Activated CD8-positive, alpha-beta memory T cell treated with anti-CD3 and anti-CD28 coated beads, Interleukin-2, amount 10 ng/mL, durations not matched to agents 7 days and 5 days (primary cell): Measurements from ENCODE around the gene TUBG1. TPM values are rescaled to one million over a fixed set of nuclear protein-coding genes. Genes with fewer than 3 reads are reported as not detected.

ENCODE experiments used
- ATAC-seq: fragments of 150-1000 bp; cut with Tn5 transposase; one replicate; pipeline ENCODE4 v1.10.0; 2021; ENCODE audit warnings: moderate library complexity
- CTCF ChIA-PET: fragments of 350-600 bp; sonication (Branson Sonifier 250); formaldehyde crosslinking; loops from one replicate; lab custom pipeline; 2021; ENCODE audit warnings: antibody characterized with exemption; lab: Charles Lee
- DNase-seq: peaks from one replicate; pipeline ENCODE4 v3.0.0-alpha.2; 2020
- H3K27ac Mint-ChIP-seq: one replicate; pipeline ENCODE4 v1.8.0; 2021; ENCODE audit warnings: mild to moderate bottlenecking, mixed read lengths
- H3K27me3 Mint-ChIP-seq: one replicate; pipeline ENCODE4 v1.8.0; 2021; ENCODE audit warnings: mixed read lengths
- H3K36me3 Mint-ChIP-seq: one replicate; pipeline ENCODE4 v1.8.0; 2021; ENCODE audit warnings: mild to moderate bottlenecking, mixed read lengths
- H3K4me1 Mint-ChIP-seq: one replicate; pipeline ENCODE4 v1.8.0; 2021; ENCODE audit warnings: mixed read lengths
- H3K4me3 Mint-ChIP-seq: one replicate; pipeline ENCODE4 v1.8.0; 2021; ENCODE audit warnings: mild to moderate bottlenecking, moderate library complexity, mixed read lengths
- H3K9me3 Mint-ChIP-seq: one replicate; pipeline ENCODE4 v1.8.0; 2022; ENCODE audit warnings: low read depth, mixed read lengths
- total RNA-seq, 2 experiments: library from RNA; stranded (reverse); gene quantifications; one replicate each; pipeline ENCODE4 v1.2.3, GENCODE V29; 2021

The TUBG1 gene
- total RNA-seq, 2 experiments from 2014 or later: 92.3 to 103 TPM

DNA sequence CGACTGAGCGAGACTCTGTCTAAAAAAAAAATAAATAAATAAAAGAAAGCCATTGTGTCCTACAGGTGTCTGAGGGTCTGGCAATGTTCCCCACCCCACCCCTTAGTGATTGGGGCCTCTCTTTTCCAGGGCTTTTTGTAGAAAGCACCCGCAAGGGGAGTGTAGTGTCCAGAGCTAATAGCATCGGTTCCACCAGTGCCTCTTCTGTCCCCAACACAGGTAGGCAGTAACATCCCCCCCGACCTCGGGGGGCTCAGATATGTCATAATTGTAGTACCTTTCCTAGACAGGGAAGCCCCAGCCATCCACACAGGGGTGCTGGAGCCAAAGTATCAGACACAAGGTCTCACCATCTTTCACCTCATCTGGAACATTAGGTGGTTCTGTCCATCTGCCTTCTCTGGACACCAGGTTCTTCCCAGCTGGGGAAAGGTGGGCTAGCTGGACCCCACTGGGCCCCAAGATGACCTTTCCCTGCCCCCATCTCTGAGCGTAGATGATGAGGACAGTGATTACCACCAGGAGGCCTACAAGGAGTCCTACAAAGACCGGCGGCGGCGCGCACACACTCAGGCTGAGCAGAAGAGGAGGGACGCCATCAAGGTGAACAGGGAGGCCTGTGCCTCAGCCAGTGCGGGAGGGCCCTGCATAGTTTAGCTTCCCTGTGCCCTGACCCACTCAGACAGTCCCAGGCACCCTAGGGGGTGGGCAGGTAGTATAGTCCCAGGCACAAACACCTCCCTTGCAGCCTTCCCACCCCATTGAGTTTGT is 41.0 kb upstream of the TUBG1 start:
- Mint-ChIP-seq H3K36me3 (peaks cover 54% of the 10 kb centered on the region), H3K27ac (peak overlapping the region; percentile 54), H3K4me1 (peaks cover 59% of the 10 kb centered on the region), H3K9me3 (no peaks in the 10 kb centered on the region), H3K27me3 (no peaks in the 10 kb centered on the region), H3K4me3 (peak overlapping the region; percentile 94)
- DNase-seq (no peak), ATAC-seq (no peak)
- CTCF ChIA-PET: interaction anchor here (1.1 to 6.7 kb wide), 5 partner anchors 9 to 40 kb away, joined by 3 to 62 read pairs (median 5); partner anchors contain the start of gene PSMC3IP

DNA sequence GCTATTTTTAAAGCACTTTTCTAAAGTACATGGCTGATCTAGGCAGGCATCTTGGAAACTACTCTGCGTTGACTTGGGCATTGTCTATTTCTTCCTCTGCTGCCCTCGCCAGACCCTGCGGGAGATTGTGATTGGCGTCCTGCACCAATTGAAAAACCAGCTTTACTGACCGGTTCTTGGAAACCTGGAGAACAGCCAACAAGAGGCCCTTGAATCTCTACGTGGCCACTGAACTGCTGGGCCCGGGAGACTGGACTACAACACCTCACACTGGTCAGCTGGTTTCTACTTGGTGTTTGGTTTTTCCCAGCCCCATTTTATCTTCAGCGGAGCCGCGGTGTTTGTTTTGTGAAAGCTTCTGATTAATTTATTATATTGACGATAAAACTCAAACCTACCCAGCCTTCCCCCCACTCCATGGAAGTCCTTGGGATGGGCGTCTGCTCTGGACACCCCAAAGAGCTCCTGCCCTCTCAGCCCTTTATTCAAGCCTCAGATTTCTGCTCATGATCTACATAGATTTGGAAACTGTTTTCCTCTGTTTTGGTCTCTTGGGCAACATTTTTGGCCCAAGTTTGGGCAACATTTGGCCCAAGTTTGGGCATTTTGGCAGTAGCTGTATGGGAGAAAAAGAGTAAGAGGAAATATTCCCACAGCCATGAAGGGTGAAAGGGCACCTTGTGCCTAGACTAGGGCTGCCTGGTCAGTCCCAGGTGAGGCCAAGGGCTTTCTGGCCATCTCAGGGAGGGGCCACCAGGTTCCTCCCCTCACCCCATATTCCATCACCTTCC is 37.9 kb upstream of the TUBG1 start:
- ATAC-seq (no peak), DNase-seq (no peak)
- Mint-ChIP-seq H3K27me3 (no peaks in the 10 kb centered on the region), H3K9me3 (no peaks in the 10 kb centered on the region), H3K36me3 (peaks cover 66% of the 10 kb centered on the region), H3K4me1 (peaks cover 60% of the 10 kb centered on the region), H3K27ac (no peak overlapping the region), H3K4me3 (no peak overlapping the region)
- CTCF ChIA-PET: interaction anchor here (0.7 to 1.3 kb wide), 3 partner anchors 17 to 37 kb away, joined by 3 read pairs; no protein-coding TSS in a partner anchor

DNA sequence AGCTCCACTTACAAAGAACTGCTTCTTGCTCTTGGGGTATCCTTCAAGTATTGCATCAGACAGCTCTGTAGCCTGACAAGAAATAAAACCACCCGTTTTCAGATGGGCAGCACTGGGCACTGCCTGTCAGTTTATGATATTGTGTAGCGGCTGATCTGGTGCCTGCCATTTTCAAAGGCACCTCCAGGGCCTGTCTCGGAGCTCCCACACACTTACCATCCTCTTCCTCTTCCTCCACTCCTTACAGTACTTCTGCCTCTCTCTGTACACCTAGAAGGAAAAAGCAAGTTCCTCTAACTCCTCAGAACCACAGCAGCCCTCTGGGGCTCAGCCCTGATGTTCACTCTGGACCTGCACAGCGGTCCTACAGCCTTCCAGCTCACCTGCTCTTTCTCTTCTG is 36.4 kb upstream of the TUBG1 start:
- Mint-ChIP-seq H3K27ac (peak overlapping the region; percentile 72), H3K4me1 (peaks cover 60% of the 10 kb centered on the region), H3K4me3 (no peak overlapping the region), H3K36me3 (peaks cover 66% of the 10 kb centered on the region), H3K27me3 (no peaks in the 10 kb centered on the region), H3K9me3 (no peaks in the 10 kb centered on the region)
- CTCF ChIA-PET: no interaction called here
- DNase-seq (no peak), ATAC-seq (no peak)

DNA sequence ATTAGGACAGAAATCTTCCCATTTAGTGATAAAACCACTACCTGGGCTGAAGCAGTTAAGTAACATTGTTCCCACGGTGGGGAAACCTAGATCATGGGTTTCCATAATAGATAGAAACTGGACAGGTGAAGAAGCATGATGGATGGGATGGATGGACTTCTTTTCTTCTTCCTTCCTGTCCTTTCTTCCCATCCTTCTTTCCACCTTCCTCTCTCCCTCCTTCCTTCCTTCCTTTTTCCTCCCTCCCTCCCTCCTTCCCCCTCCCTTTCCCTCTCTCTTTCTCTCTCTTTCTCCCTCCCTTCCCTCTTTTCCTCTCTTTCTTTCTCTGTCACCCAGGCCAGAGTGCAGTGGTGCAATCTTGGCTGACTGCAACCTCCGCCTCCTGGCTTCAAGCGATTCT is 35.0 kb upstream of the TUBG1 start:
- CTCF ChIA-PET: interaction anchor here (1.2 kb wide), 1 partner anchor 189 kb away, joined by 3 read pairs; no protein-coding TSS in a partner anchor
- Mint-ChIP-seq H3K27me3 (no peaks in the 10 kb centered on the region), H3K9me3 (no peaks in the 10 kb centered on the region), H3K4me3 (no peak overlapping the region), H3K36me3 (peaks cover 58% of the 10 kb centered on the region), H3K4me1 (peaks cover 56% of the 10 kb centered on the region), H3K27ac (no peak overlapping the region)
- no peak for ATAC-seq
- DNase-seq: no peak

- peak; percentile 3 for ATAC-seq
- H3K27me3 Mint-ChIP-seq: no peaks in the 10 kb centered on the region
- H3K9me3 Mint-ChIP-seq: no peaks in the 10 kb centered on the region
- peak overlapping the region; percentile 95 for H3K27ac Mint-ChIP-seq
- no peak for DNase-seq
- H3K4me3 Mint-ChIP-seq: peak overlapping the region; percentile 82
- H3K4me1 Mint-ChIP-seq: peaks cover 50% of the 10 kb centered on the region
- CTCF ChIA-PET: interaction anchor here (0.9 to 4.9 kb wide), 25 partner anchors 10 to 421 kb away, joined by 3 to 110 read pairs (median 10); partner anchors contain the start of genes BECN1, CNTNAP1, COASY and EZH1
- H3K36me3 Mint-ChIP-seq: peaks cover 48% of the 10 kb centered on the region
These were observed 32.3 kb upstream of the TUBG1 start for GRCh38 chr17:42577140-42577531.

DNA sequence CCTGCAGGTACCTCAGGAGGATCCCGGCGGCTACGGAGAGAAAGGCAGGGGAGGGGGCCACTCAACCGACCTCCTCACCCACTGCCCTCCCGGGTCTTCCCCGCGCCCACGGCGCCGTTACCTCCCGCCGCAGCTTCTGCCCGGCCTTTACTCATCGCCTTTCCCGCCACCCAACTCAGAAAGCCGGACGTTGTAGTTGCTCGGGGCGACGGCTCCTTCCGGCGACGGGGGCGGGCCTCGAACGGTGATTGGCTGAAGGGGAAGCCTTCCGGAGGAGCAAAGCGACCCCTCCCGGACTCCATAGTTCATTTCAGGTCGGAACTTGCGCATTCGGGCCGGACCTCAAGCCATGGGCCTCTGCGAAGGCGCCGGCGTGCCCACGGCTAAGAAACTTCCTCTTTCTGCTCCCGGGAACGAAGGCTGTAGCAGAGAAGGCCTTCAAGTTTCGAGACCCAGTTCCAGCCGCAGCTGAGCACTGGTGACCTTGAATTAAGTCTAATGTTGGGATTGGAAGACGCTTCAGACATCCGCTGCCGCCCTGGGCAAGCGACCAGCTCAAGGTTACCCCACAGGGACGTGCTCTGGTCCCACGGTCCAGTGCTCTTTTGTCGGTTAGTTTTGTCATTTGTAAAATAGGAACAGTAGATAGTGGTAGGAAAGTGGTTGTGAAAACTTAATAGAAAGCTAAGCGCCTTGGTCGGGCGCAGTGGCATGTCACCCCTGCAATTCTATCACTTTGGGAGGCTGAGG is 31.8 kb upstream of the TUBG1 start, which contains the start of gene PSMC3IP:
PSMC3IP (minus strand) TSS at position 198 of the 750 bp plus-strand sequence; CDS start at position 155, 43 bp downstream.
- DNase-seq (peak; percentile 97), ATAC-seq (peak; percentile 96)
- H3K4me1 Mint-ChIP-seq: peaks cover 49% of the 10 kb centered on the region
- peaks cover 47% of the 10 kb centered on the region for H3K36me3 Mint-ChIP-seq
- no peaks in the 10 kb centered on the region for H3K9me3 Mint-ChIP-seq
- no peaks in the 10 kb centered on the region for H3K27me3 Mint-ChIP-seq
- peak within 1 kb of the TSS; percentile 82 for H3K4me3 Mint-ChIP-seq
- peak within 1 kb of the TSS; percentile 95 for H3K27ac Mint-ChIP-seq
- CTCF ChIA-PET: interaction anchor here (0.6 to 4.9 kb wide), 81 partner anchors 8 to 592 kb away, joined by 3 to 110 read pairs (median 5); partner anchors contain the start of genes BECN1, CNTD1, CNTNAP1 and COA3

DNA sequence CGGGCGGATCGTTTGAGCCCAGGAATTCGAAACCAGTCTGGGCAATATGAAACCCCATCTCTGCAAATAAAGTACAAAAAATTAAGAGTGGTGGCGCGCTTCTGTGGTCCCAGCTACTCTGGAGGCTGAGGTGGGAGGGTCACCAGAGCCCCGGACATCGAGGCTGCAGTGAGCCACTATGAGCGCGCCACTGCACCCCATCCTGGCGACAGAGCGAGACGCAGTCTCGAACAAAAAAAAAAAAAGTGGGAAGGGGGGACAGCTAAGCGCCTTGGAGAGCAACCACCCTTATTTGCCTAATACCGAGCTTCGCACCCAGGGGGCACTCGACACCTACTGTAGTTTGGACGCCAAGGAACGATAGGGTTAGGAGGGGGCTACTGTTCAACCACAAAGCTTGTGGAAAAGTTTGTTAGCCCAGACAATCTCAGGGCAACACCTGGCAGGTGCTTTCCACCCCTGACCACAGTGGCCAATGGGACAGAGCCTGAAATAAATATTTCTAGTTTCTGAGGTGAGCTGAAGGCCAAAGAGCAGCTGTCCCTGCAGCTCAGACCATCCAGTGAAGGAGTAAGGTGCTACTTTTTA is 31.1 kb upstream of the TUBG1 start:
- peaks cover 46% of the 10 kb centered on the region for H3K36me3 Mint-ChIP-seq
- peak; percentile 55 for ATAC-seq
- H3K27ac Mint-ChIP-seq: peak overlapping the region; percentile 95
- H3K9me3 Mint-ChIP-seq: no peaks in the 10 kb centered on the region
- H3K4me3 Mint-ChIP-seq: peak overlapping the region; percentile 82
- DNase-seq: peak; percentile 84
- no peaks in the 10 kb centered on the region for H3K27me3 Mint-ChIP-seq
- CTCF ChIA-PET: interaction anchor here (0.6 to 4.9 kb wide), 84 partner anchors 9 to 591 kb away, joined by 3 to 110 read pairs (median 5); partner anchors contain the start of genes BECN1, CNTD1, CNTNAP1 and COA3
- peaks cover 42% of the 10 kb centered on the region for H3K4me1 Mint-ChIP-seq

DNA sequence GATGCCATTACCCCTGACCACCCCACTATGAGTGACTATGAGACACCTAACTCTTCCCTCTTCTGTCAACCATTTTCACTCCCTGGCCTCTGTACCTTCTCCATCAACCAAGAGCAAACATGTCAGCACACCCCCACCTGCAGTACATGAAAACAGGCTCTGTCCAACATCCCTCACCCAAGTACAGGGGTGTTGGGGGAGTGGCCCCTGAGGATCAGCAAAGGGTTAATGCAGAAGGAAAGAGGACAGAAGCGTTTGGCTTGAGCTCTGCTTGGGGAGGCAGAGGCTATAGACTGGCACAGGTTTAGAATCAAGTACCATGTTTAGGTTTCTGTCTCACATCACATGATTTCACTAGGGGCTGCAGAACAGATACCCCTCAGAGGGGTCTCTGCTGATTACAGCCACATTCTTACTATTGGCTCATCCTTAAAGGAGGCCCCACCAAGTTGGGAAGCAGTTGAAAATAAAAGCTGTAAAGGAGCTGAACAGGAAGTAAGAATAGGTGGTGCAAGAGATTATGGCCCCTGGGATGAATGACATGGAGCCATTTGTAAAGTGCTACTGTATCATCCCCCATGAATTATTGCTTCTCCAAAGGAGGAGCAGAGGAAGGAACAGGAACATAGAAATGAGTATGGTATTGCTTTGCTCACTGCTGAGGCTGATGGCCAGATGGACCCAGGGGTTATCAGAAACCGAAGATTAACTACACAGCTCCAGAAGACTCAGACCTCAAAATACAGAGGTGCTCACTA is 29.5 kb upstream of the TUBG1 start:
- H3K27me3 Mint-ChIP-seq: no peaks in the 10 kb centered on the region
- CTCF ChIA-PET: interaction anchor here (0.8 to 4.9 kb wide), 6 partner anchors 9 to 193 kb away, joined by 3 to 110 read pairs (median 14); partner anchors contain the start of genes PLEKHH3, RAMP2 and VPS25

GRCh38 chr17:42581744-42582270 is 27.7 kb upstream of the TUBG1 start:
- Mint-ChIP-seq H3K9me3 (no peaks in the 10 kb centered on the region), H3K36me3 (peaks cover 36% of the 10 kb centered on the region), H3K4me1 (peaks cover 14% of the 10 kb centered on the region), H3K27ac (no peak overlapping the region), H3K27me3 (no peaks in the 10 kb centered on the region), H3K4me3 (no peak overlapping the region)
- CTCF ChIA-PET: interaction anchor here (0.6 to 4.4 kb wide), 5 partner anchors 14 to 242 kb away, joined by 3 to 110 read pairs (median 3); partner anchors contain the start of genes BECN1, CNTNAP1, MLX and RAMP2
- DNase-seq (no peak), ATAC-seq (no peak)

More for the DNA sequence above, 29.5 kb upstream of the TUBG1 start:
- H3K36me3 Mint-ChIP-seq: peaks cover 45% of the 10 kb centered on the region
- DNase-seq (no peak), ATAC-seq (no peak)
- H3K27ac Mint-ChIP-seq: peak overlapping the region; percentile 12
- no peaks in the 10 kb centered on the region for H3K9me3 Mint-ChIP-seq
- no peak overlapping the region for H3K4me3 Mint-ChIP-seq
- H3K4me1 Mint-ChIP-seq: peaks cover 31% of the 10 kb centered on the region

DNA sequence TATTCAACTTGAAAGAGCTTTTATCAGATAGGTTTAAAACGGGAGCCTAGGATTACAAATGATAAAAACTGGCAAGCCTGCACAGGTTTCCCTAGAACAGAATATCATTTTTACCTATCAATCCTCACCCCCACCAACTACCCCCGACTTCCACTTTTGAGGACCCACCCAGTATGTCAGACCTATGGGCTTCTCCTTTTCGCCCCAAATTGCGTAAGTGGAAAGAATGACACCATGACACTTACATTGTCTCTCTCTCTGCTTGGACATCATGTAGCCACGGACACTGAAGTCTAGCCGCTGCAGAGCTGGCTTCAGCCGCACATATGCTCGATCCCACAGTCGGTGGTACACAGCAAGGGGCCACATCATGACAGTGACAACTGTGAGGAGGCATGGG is 24.6 kb upstream of the TUBG1 start:
- Mint-ChIP-seq H3K36me3 (peaks cover 43% of the 10 kb centered on the region), H3K9me3 (no peaks in the 10 kb centered on the region), H3K4me3 (no peak overlapping the region), H3K4me1 (no peaks in the 10 kb centered on the region), H3K27ac (no peak overlapping the region), H3K27me3 (no peaks in the 10 kb centered on the region)
- CTCF ChIA-PET: interaction anchor here (0.7 to 0.9 kb wide), 2 partner anchors 13 to 69 kb away, joined by 3 to 4 read pairs; no protein-coding TSS in a partner anchor
- ATAC-seq (no peak), DNase-seq (no peak)

GRCh38 chr17:42585353-42585752 is 24.1 kb upstream of the TUBG1 start:
- no peak overlapping the region for H3K4me3 Mint-ChIP-seq

More at GRCh38 chr17:42585353-42585752, 24.1 kb upstream of the TUBG1 start:
- H3K4me1 Mint-ChIP-seq: no peaks in the 10 kb centered on the region
- no peaks in the 10 kb centered on the region for H3K9me3 Mint-ChIP-seq
- no peaks in the 10 kb centered on the region for H3K27me3 Mint-ChIP-seq
- ATAC-seq (no peak), DNase-seq (no peak)
- peaks cover 43% of the 10 kb centered on the region for H3K36me3 Mint-ChIP-seq
- CTCF ChIA-PET: interaction anchor here (0.7 to 2.9 kb wide), 3 partner anchors 12 to 69 kb away, joined by 3 to 10 read pairs (median 4); no protein-coding TSS in a partner anchor
- H3K27ac Mint-ChIP-seq: no peak overlapping the region
